Measurements from ENCODE around the gene SMURF1.

Gene SMURF1

DNA sequence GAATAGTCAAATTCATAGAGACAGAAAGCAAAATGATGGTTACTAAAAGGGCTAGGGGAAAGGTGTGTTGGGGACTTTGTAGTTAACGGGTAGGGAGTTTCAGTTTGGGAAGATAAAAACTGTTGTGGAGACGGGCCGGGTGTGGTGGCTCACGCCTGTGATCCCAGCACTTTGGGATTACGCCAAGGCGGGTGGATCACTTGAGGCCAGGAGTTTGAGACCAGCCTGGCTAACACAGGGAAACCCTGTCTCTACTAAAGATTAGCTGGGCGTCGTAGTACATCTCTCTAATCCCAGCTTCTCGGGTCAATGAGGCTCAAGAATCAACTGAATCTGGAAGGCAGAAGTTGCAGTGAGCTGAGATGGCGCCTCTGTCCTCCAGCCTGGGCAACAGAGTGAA lies 33.3 kb upstream of the SMURF1 start:
- no peak for DNase-seq (ENCODE audit: low spot score)
- H2AK5ac ChIP-seq (ENCODE audit: low read depth, low read length) = no peak overlapping the region
- no peak overlapping the region for H2BK12ac ChIP-seq (ENCODE audit: low read length)
- no peak overlapping the region for H2AFZ ChIP-seq (ENCODE audit: low read length)
- H3K27ac ChIP-seq (replicated peaks; ENCODE audit: low read length) = no peak overlapping the region
- no peaks in the 10 kb centered on the region for H3K79me1 ChIP-seq (ENCODE audit: low read depth, low read length)
- H3K4me1 ChIP-seq (ENCODE audit: control insufficient read depth in 2 of 2, insufficient read depth in 1 of 2, low read depth in 1 of 2, low read length in 2 of 2) = no peaks in the 10 kb centered on the region
- H4K91ac ChIP-seq (ENCODE audit: low read depth, low read length, poor library complexity) = no peak overlapping the region
- H3K14ac ChIP-seq (ENCODE audit: low read length) = no peak overlapping the region
- H3K9ac ChIP-seq (ENCODE audit: low read depth, low read length, poor library complexity) = no peak overlapping the region
- no peak overlapping the region for H2BK5ac ChIP-seq (ENCODE audit: low read length)
- H3K27me3 ChIP-seq (ENCODE audit: control insufficient read depth in 3 of 3, insufficient read depth in 3 of 3, low read depth in 1 of 3, low read length in 3 of 3) = no peaks in the 10 kb centered on the region
- no peak overlapping the region for H4K8ac ChIP-seq (ENCODE audit: low read depth, low read length)
- WGBS, 2 donors (ENCODE audit: extremely low coverage in 2 of 2, insufficient read length in 2 of 2, insufficient replicate concordance in 1 of 2) = no CpG with 5 or more reads among the region's 10 CpGs
- no peak overlapping the region for H3K4ac ChIP-seq (ENCODE audit: low read length)
- no peaks in the 10 kb centered on the region for H3K36me3 ChIP-seq (replicated peaks in 1 of 2; ENCODE audit: control insufficient read depth in 2 of 2, insufficient read depth in 2 of 2, low read length in 2 of 2)
- no peaks in the 10 kb centered on the region for H3K9me3 ChIP-seq (replicated peaks in 1 of 2; ENCODE audit: control insufficient read depth in 2 of 2, insufficient read depth in 1 of 2, low read depth in 1 of 2, low read length in 2 of 2)
- H3K23ac ChIP-seq (ENCODE audit: low read depth, low read length, poor library complexity) = no peak overlapping the region
- H2BK120ac ChIP-seq (ENCODE audit: low read depth, low read length) = no peak overlapping the region
- H3K4me3 ChIP-seq (ENCODE audit: low read length in 2 of 2) = no peak overlapping the region
- no peak overlapping the region for H3K18ac ChIP-seq (ENCODE audit: low read length)
- no peak overlapping the region for H2BK15ac ChIP-seq (ENCODE audit: low read length)
- H3K4me2 ChIP-seq (ENCODE audit: insufficient read depth, low read length, poor library complexity, severe bottlenecking) = no peak overlapping the region

DNA sequence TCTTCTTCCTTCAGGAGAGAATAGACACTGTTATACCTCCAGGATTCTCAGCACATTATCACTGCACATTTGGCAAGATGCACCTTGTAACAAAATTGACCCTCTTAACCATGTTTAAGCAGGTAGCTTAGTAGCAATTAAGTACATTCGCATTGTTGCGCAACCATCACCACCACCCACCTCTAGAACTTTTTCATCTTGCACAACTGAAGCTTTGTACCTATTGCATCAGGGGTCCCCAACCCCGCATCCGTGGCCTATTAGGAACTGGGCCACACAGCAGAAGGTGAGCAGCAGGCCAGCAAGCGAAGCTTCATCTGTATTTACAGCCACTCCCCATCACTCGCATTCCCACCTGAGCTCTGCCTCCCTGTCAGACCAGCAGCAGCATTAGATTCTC lies 29.9 kb upstream of the SMURF1 start:
- H2BK15ac ChIP-seq (ENCODE audit: low read length) = no peak overlapping the region

GRCh38 chr7:99171731-99172130 lies 27.8 kb upstream of the SMURF1 start:
- peaks cover 3% of the 10 kb centered on the region for H3K79me1 ChIP-seq (ENCODE audit: low read depth, low read length)
- H3K14ac ChIP-seq (ENCODE audit: low read length) = no peak overlapping the region
- no peak overlapping the region for H3K27ac ChIP-seq (replicated peaks; ENCODE audit: low read length)
- no peak overlapping the region for H2AK5ac ChIP-seq (ENCODE audit: low read depth, low read length)
- no peak overlapping the region for H3K18ac ChIP-seq (ENCODE audit: low read length)
- H3K27me3 ChIP-seq (ENCODE audit: control insufficient read depth in 3 of 3, insufficient read depth in 3 of 3, low read depth in 1 of 3, low read length in 3 of 3) = no peaks in the 10 kb centered on the region
- H2BK15ac ChIP-seq (ENCODE audit: low read length) = no peak overlapping the region
- no peak overlapping the region for H4K8ac ChIP-seq (ENCODE audit: low read depth, low read length)
- H4K91ac ChIP-seq (ENCODE audit: low read depth, low read length, poor library complexity) = no peak overlapping the region
- no peak overlapping the region for H2BK12ac ChIP-seq (ENCODE audit: low read length)
- DNase-seq (ENCODE audit: low spot score) = no peak
- no CpG with 5 or more reads among the region's 4 CpGs for WGBS, 2 donors (ENCODE audit: extremely low coverage in 2 of 2, insufficient read length in 2 of 2, insufficient replicate concordance in 1 of 2)
- no peaks in the 10 kb centered on the region for H3K9me3 ChIP-seq (replicated peaks in 1 of 2; ENCODE audit: control insufficient read depth in 2 of 2, insufficient read depth in 1 of 2, low read depth in 1 of 2, low read length in 2 of 2)
- H3K36me3 ChIP-seq (replicated peaks in 1 of 2; ENCODE audit: control insufficient read depth in 2 of 2, insufficient read depth in 2 of 2, low read length in 2 of 2) = no peaks in the 10 kb centered on the region
- H3K9ac ChIP-seq (ENCODE audit: low read depth, low read length, poor library complexity) = no peak overlapping the region
- H2AFZ ChIP-seq (ENCODE audit: low read length) = no peak overlapping the region
- no peak overlapping the region for H2BK120ac ChIP-seq (ENCODE audit: low read depth, low read length)
- H3K4me1 ChIP-seq (ENCODE audit: control insufficient read depth in 2 of 2, insufficient read depth in 1 of 2, low read depth in 1 of 2, low read length in 2 of 2) = no peaks in the 10 kb centered on the region
- no peak overlapping the region for H3K4me2 ChIP-seq (ENCODE audit: insufficient read depth, low read length, poor library complexity, severe bottlenecking)
- no peak overlapping the region for H3K23ac ChIP-seq (ENCODE audit: low read depth, low read length, poor library complexity)
- no peak overlapping the region for H3K4me3 ChIP-seq (ENCODE audit: low read length in 2 of 2)
- no peak overlapping the region for H3K4ac ChIP-seq (ENCODE audit: low read length)
- H2BK5ac ChIP-seq (ENCODE audit: low read length) = no peak overlapping the region

More for the DNA sequence above, 29.9 kb upstream of the SMURF1 start:
- Histone ChIP-seq H4K91ac (ENCODE audit: low read depth, low read length, poor library complexity) (no peak overlapping the region), H3K9ac (ENCODE audit: low read depth, low read length, poor library complexity) (no peak overlapping the region), H3K4me3 (ENCODE audit: low read length in 2 of 2) (no peak overlapping the region), H3K9me3 (replicated peaks in 1 of 2; ENCODE audit: control insufficient read depth in 2 of 2, insufficient read depth in 1 of 2, low read depth in 1 of 2, low read length in 2 of 2) (no peaks in the 10 kb centered on the region), H2BK5ac (ENCODE audit: low read length) (no peak overlapping the region), H2AK5ac (ENCODE audit: low read depth, low read length) (no peak overlapping the region), H2BK120ac (ENCODE audit: low read depth, low read length) (no peak overlapping the region), H2AFZ (ENCODE audit: low read length) (no peak overlapping the region), H3K4ac (ENCODE audit: low read length) (no peak overlapping the region), H3K23ac (ENCODE audit: low read depth, low read length, poor library complexity) (no peak overlapping the region), H3K4me1 (ENCODE audit: control insufficient read depth in 2 of 2, insufficient read depth in 1 of 2, low read depth in 1 of 2, low read length in 2 of 2) (no peaks in the 10 kb centered on the region), H3K4me2 (ENCODE audit: insufficient read depth, low read length, poor library complexity, severe bottlenecking) (no peak overlapping the region), H2BK12ac (ENCODE audit: low read length) (no peak overlapping the region), H3K14ac (ENCODE audit: low read length) (no peak overlapping the region), H3K27ac (replicated peaks; ENCODE audit: low read length) (no peak overlapping the region), H4K8ac (ENCODE audit: low read depth, low read length) (no peak overlapping the region), H3K27me3 (ENCODE audit: control insufficient read depth in 3 of 3, insufficient read depth in 3 of 3, low read depth in 1 of 3, low read length in 3 of 3) (no peaks in the 10 kb centered on the region), H3K18ac (ENCODE audit: low read length) (no peak overlapping the region), H3K36me3 (replicated peaks in 1 of 2; ENCODE audit: control insufficient read depth in 2 of 2, insufficient read depth in 2 of 2, low read length in 2 of 2) (no peaks in the 10 kb centered on the region), H3K79me1 (ENCODE audit: low read depth, low read length) (peaks cover under 1% of the 10 kb centered on the region)
- no peak for DNase-seq (ENCODE audit: low spot score)
- WGBS, 2 donors (ENCODE audit: extremely low coverage in 2 of 2, insufficient read length in 2 of 2, insufficient replicate concordance in 1 of 2) = no CpG with 5 or more reads among the region's 6 CpGs

DNA sequence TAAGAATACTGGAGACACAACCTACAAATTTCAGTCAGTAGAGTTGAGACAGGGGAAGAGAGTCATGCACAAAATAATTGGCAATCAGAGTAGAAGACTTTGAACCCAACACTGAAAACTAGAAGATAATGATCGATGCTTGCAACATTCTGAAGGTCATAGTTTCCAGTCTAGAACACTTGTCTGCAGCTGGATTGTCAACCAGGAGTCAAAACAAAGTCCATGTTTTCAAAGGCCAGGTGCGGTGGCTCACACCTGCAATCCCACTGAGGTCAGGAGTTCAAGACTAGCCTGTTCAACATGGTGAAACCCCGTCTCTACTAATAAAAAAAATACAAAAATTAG lies 26.8 kb upstream of the SMURF1 start:
- H2AK5ac ChIP-seq (ENCODE audit: low read depth, low read length) = no peak overlapping the region
- no peaks in the 10 kb centered on the region for H3K9me3 ChIP-seq (replicated peaks in 1 of 2; ENCODE audit: control insufficient read depth in 2 of 2, insufficient read depth in 1 of 2, low read depth in 1 of 2, low read length in 2 of 2)
- H4K8ac ChIP-seq (ENCODE audit: low read depth, low read length) = no peak overlapping the region
- no peak overlapping the region for H2AFZ ChIP-seq (ENCODE audit: low read length)
- H4K91ac ChIP-seq (ENCODE audit: low read depth, low read length, poor library complexity) = no peak overlapping the region
- peaks cover 3% of the 10 kb centered on the region for H3K79me1 ChIP-seq (ENCODE audit: low read depth, low read length)
- no peak overlapping the region for H2BK15ac ChIP-seq (ENCODE audit: low read length)
- no peak overlapping the region for H3K9ac ChIP-seq (ENCODE audit: low read depth, low read length, poor library complexity)
- no peak overlapping the region for H3K27ac ChIP-seq (replicated peaks; ENCODE audit: low read length)
- H3K4ac ChIP-seq (ENCODE audit: low read length) = no peak overlapping the region
- no peak overlapping the region for H3K14ac ChIP-seq (ENCODE audit: low read length)
- H3K4me3 ChIP-seq (ENCODE audit: low read length in 2 of 2) = no peak overlapping the region
- H3K23ac ChIP-seq (ENCODE audit: low read depth, low read length, poor library complexity) = no peak overlapping the region
- no CpG with 5 or more reads among the region's 3 CpGs for WGBS, 2 donors (ENCODE audit: extremely low coverage in 2 of 2, insufficient read length in 2 of 2, insufficient replicate concordance in 1 of 2)
- no peaks in the 10 kb centered on the region for H3K36me3 ChIP-seq (replicated peaks in 1 of 2; ENCODE audit: control insufficient read depth in 2 of 2, insufficient read depth in 2 of 2, low read length in 2 of 2)
- no peak overlapping the region for H2BK120ac ChIP-seq (ENCODE audit: low read depth, low read length)
- H2BK5ac ChIP-seq (ENCODE audit: low read length) = no peak overlapping the region
- DNase-seq (ENCODE audit: low spot score) = no peak
- no peak overlapping the region for H3K4me2 ChIP-seq (ENCODE audit: insufficient read depth, low read length, poor library complexity, severe bottlenecking)
- no peaks in the 10 kb centered on the region for H3K27me3 ChIP-seq (ENCODE audit: control insufficient read depth in 3 of 3, insufficient read depth in 3 of 3, low read depth in 1 of 3, low read length in 3 of 3)
- H3K4me1 ChIP-seq (ENCODE audit: control insufficient read depth in 2 of 2, insufficient read depth in 1 of 2, low read depth in 1 of 2, low read length in 2 of 2) = no peaks in the 10 kb centered on the region
- H2BK12ac ChIP-seq (ENCODE audit: low read length) = no peak overlapping the region
- no peak overlapping the region for H3K18ac ChIP-seq (ENCODE audit: low read length)
